Uterus (tissue), 4 donors: ENCODE measurements around the gene BRDT. TPM values are rescaled to one million over a fixed set of nuclear protein-coding genes. Genes with fewer than 3 reads are reported as not detected.

Source experiments
- DNase-seq, 2 donors: peaks; one replicate each; pipeline ENCODE4 v3.0.0-alpha.2; 2019 to 2020
- H3K27ac ChIP-seq, 2 donors: fragments of 200-600 bp; sonication (generic); 1 replicate in 1 of 2; 2 replicates in 1 of 2; pipeline ENCODE4 v1.5.1; 2016 to 2018
- H3K27me3 ChIP-seq, 2 donors: fragments of 200-600 bp; sonication (generic); one replicate each; pipeline ENCODE4 v1.5.1; 2018 to 2019; ENCODE audit warnings: control low read depth in 1 of 2
- H3K36me3 ChIP-seq, 2 donors: fragments of 200-600 bp; sonication (generic); one replicate each; pipeline ENCODE4 v1.5.1; 2019; ENCODE audit warnings: control low read depth in 1 of 2
- H3K4me1 ChIP-seq, 2 donors: fragments of 200-600 bp; sonication (generic); one replicate each; pipeline ENCODE4 v1.5.1; 2018 to 2019; ENCODE audit warnings: control low read depth in 1 of 2
- H3K4me3 ChIP-seq, 2 donors: fragments of 200-600 bp; sonication (generic); 1 replicate in 1 of 2; 2 replicates in 1 of 2; pipeline ENCODE4 v1.5.1; 2018 to 2019; ENCODE audit warnings: mild to moderate bottlenecking in 1 of 2
- H3K9me3 ChIP-seq, 2 donors: fragments of 200-600 bp; sonication (generic); one replicate each; pipeline ENCODE4 v1.5.1; 2019; ENCODE audit warnings: control low read depth in 1 of 2
- CTCF ChIP-seq, 4 experiments: fragments of 200-600 bp in 2 of 4; fragments of 450-650 bp in 2 of 4; sonication (generic) in 2 of 4; IDR thresholded peaks; one replicate each; pipeline ENCODE4 v1.5.1; 2016 to 2019; ENCODE audit warnings: antibody characterized with exemption in 4 of 4, mild to moderate bottlenecking in 2 of 4, moderate library complexity in 1 of 4
- POLR2A ChIP-seq, 2 donors: fragments of 450-650 bp; IDR thresholded peaks; one replicate each; pipeline ENCODE4 v1.6.1; 2016; ENCODE audit warnings: antibody characterized with exemption in 2 of 2, mild to moderate bottlenecking in 1 of 2, moderate library complexity in 1 of 2
- intact Hi-C: fragments of 100-400 bp; cut with DNase I; formaldehyde crosslinking; loops from one replicate; pipeline ENCODE4 v1.15.1; 2023; ENCODE audit warnings: low total_unique reads
- total RNA-seq, 4 donors: library from RNA; depleted of rRNA in 3 of 4; stranded (reverse); fragments of >200 nt in 3 of 4; gene quantifications; one replicate each; pipeline versions ENCODE4 v1.1.0 to v1.2.4, GENCODE V29; 2014 to 2023
- donor health status: DM: yes; HTN: yes; CAD: no.

Gene BRDT
- total RNA-seq, result under 1 TPM in 1 of 4 donors, not detected in 3; 0.14 TPM

GRCh38 chr1:91949356-91949699 lies at the start of gene BRDT:
Gene BRDT, plus strand, starts transcription at chr1:91949401. Its CDS starts 13,354 bp downstream, at chr1:91962755.
- no peaks in the 10 kb centered on the region for H3K9me3 ChIP-seq
- intact Hi-C loops, result no loop called here
- no peak within 1 kb of the TSS for H3K27ac ChIP-seq
- no peaks in the 10 kb centered on the region for H3K36me3 ChIP-seq
- H3K27me3 ChIP-seq, result no peaks in the 10 kb centered on the region
- H3K4me3 ChIP-seq, result no peak within 1 kb of the TSS
- TF ChIP-seq CTCF (IDR thresholded peaks at IDR 0.05), result no peak
- no peak for TF ChIP-seq POLR2A (IDR thresholded peaks at IDR 0.05)
- H3K4me1 ChIP-seq, result no peaks in the 10 kb centered on the region
- no peak for DNase-seq

GRCh38 chr1:91900562-91900961 lies 48.6 kb upstream of the BRDT start:
- Histone ChIP-seq H3K4me1 (no peaks in the 10 kb centered on the region), H3K9me3 (no peaks in the 10 kb centered on the region), H3K4me3 (no peak overlapping the region), H3K36me3 (no peaks in the 10 kb centered on the region), H3K27ac (no peak overlapping the region), H3K27me3 (no peaks in the 10 kb centered on the region)
- DNase-seq, result no peak
- TF ChIP-seq POLR2A (IDR thresholded peaks at IDR 0.05), result no peak
- TF ChIP-seq CTCF (IDR thresholded peaks at IDR 0.05), result no peak
- intact Hi-C loops, result no loop called here

DNA sequence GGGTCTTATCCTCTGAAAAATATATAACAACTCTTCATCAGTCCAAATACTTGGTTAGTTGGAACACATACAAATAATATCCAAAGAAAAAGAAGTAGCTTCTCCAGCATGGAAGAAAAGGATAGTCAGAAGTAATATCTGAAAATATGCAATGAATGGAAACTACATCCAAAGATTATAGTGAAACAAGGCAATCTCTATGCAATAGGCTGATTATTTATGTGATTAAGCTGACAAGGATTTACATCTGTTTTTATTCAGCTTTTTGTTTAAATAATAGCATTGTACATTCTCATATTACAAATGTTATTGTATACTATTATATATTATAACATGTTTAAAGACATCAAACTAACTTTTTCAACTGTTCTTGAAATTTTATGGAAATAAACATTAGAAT lies 48.0 kb upstream of the BRDT start:
- intact Hi-C loops, result no loop called here
- no peak for DNase-seq
- Histone ChIP-seq H3K9me3 (no peaks in the 10 kb centered on the region), H3K4me3 (no peak overlapping the region), H3K27me3 (no peaks in the 10 kb centered on the region), H3K27ac (no peak overlapping the region), H3K36me3 (no peaks in the 10 kb centered on the region), H3K4me1 (no peaks in the 10 kb centered on the region)
- TF ChIP-seq CTCF (IDR thresholded peaks at IDR 0.05) (no peak), POLR2A (IDR thresholded peaks at IDR 0.05) (no peak)

DNA sequence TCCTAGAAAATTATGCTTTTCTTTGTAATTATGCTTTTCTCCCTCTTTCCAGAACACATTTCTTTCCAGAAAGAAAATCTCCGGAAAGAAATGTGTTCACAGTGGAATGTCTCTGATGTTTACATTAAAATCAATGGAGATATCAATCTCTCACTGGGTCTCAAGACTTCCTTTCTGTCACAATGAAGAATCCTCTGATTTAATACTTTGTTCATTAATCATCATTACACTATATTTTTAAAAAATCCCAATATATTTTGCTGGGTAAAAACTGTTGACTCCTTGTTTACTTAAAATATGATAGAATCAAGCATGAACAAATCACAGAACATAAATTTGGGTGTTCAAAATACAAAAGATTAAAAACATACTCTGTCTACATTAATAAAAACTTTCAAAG lies 36.9 kb upstream of the BRDT start:
- Histone ChIP-seq H3K4me3 (no peak overlapping the region), H3K36me3 (no peaks in the 10 kb centered on the region), H3K27me3 (no peaks in the 10 kb centered on the region), H3K27ac (no peak overlapping the region), H3K9me3 (no peaks in the 10 kb centered on the region), H3K4me1 (no peaks in the 10 kb centered on the region)
- intact Hi-C loops, result no loop called here
- TF ChIP-seq POLR2A (IDR thresholded peaks at IDR 0.05) (no peak), CTCF (IDR thresholded peaks at IDR 0.05) (no peak)
- no peak for DNase-seq

DNA sequence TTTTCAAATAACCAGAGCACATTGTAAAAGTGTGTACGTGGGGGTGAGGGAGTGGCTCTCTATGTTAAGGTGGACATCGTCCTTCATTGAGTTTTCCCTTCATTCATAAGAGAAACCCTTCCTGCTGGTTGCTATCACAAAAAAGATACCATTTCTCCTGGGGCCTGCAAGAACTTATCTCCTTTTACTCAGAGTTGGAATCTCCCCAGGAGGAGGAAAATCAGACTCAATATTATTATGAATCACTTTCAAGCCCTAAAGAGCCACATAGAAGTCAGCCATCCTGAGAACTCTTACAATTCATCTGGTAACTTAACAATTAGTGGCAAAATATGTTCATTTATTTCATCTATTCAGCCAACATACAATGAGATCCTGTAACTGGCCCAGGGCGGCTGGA lies 36.2 kb upstream of the BRDT start:
- H3K36me3 ChIP-seq, result no peaks in the 10 kb centered on the region
- intact Hi-C loops, result no loop called here
- no peak for DNase-seq

More for the DNA sequence above, 36.2 kb upstream of the BRDT start:
- no peak overlapping the region for H3K27ac ChIP-seq
- TF ChIP-seq CTCF (IDR thresholded peaks at IDR 0.05) (no peak), POLR2A (IDR thresholded peaks at IDR 0.05) (no peak)
- H3K9me3 ChIP-seq, result no peaks in the 10 kb centered on the region
- H3K27me3 ChIP-seq, result no peaks in the 10 kb centered on the region
- no peaks in the 10 kb centered on the region for H3K4me1 ChIP-seq
- H3K4me3 ChIP-seq, result no peak overlapping the region
